ENCODE data around the gene MYO3B.

DNA sequence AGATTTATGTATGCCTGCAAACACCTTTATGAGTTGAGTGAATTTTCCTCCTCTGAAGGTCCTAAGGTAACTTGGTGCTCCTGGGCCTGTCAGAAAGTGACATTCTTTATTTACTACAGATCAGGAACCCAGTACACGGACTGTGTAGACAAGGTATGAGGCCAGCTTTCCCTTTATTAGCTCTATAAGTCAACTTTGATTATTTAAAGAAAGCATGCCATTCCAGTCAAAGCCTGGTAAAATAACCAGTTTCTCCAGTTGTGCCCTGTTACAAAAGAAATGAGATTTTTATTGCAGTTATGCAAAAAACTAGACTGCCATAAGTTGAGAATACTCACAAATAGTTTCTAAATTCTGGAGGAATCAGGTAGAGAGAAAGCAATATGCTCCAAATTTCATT lies 271.1 kb downstream of the MYO3B start:
- TF ChIP-seq, protein P1, sequence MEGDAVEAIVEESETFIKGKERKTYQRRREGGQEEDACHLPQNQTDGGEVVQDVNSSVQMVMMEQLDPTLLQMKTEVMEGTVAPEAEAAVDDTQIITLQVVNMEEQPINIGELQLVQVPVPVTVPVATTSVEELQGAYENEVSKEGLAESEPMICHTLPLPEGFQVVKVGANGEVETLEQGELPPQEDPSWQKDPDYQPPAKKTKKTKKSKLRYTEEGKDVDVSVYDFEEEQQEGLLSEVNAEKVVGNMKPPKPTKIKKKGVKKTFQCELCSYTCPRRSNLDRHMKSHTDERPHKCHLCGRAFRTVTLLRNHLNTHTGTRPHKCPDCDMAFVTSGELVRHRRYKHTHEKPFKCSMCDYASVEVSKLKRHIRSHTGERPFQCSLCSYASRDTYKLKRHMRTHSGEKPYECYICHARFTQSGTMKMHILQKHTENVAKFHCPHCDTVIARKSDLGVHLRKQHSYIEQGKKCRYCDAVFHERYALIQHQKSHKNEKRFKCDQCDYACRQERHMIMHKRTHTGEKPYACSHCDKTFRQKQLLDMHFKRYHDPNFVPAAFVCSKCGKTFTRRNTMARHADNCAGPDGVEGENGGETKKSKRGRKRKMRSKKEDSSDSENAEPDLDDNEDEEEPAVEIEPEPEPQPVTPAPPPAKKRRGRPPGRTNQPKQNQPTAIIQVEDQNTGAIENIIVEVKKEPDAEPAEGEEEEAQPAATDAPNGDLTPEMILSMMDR (IDR thresholded peaks at IDR 0.05), result no peak
- no peak for TF ChIP-seq POLR2A (IDR thresholded peaks at IDR 0.05)
